CD4-positive, CD25-positive, alpha-beta regulatory T cell (primary cell): ENCODE data around the gene MARCHF5. TPM values are rescaled to one million over a fixed set of nuclear protein-coding genes. Genes with fewer than 3 reads are reported as not detected.
"Not testable (repeated sequence)": the region's sequence is repeated elsewhere in the genome, so short reads cannot be mapped to it uniquely, and the experiment has no call there.

ENCODE experiments used
- ATAC-seq, 2 donors: fragments of 150-1000 bp; cut with Tn5 transposase; one replicate each; pipeline ENCODE4 v1.10.0; 2021; ENCODE audit warnings: low read depth in 2 of 2, moderate number of reproducible peaks in 2 of 2, moderate library complexity in 1 of 2
- DNase-seq, 3 donors: peaks; one replicate each; pipeline versions ENCODE4 v3.0.0 to v3.0.0-alpha.2; 2012 to 2022; ENCODE audit warnings: mixed read lengths in 1 of 3
- H3K27ac ChIP-seq: one replicate; pipeline ENCODE4 v1.7.0; 2013; ENCODE audit warnings: mild to moderate bottlenecking, low read length; ENCODE audit not compliant: insufficient read depth, poor library complexity, severe bottlenecking
- H3K27me3 ChIP-seq: one replicate; pipeline ENCODE4 v1.7.0; 2013; ENCODE audit warnings: low read length; ENCODE audit not compliant: control insufficient read depth, insufficient read depth
- H3K36me3 ChIP-seq: one replicate; pipeline ENCODE4 v1.7.0; 2013; ENCODE audit warnings: mild to moderate bottlenecking, low read length, moderate library complexity; ENCODE audit not compliant: control insufficient read depth, insufficient read depth
- H3K4me1 ChIP-seq: 2 replicates; pipeline ENCODE4 v1.7.0; 2013; ENCODE audit warnings: mild to moderate bottlenecking, low read length; ENCODE audit not compliant: insufficient read depth, control insufficient read depth, poor library complexity, severe bottlenecking
- H3K4me3 ChIP-seq: one replicate; pipeline ENCODE4 v1.7.0; 2013; ENCODE audit warnings: low read depth, mild to moderate bottlenecking, low read length, moderate library complexity
- H3K9me3 ChIP-seq, 2 experiments: 1 replicate in 1 of 2; 2 replicates in 1 of 2; pipeline ENCODE4 v1.7.0; 2013; ENCODE audit warnings: low read length in 2 of 2, mild to moderate bottlenecking in 1 of 2, moderate library complexity in 1 of 2; ENCODE audit not compliant: control insufficient read depth in 2 of 2
- H3K27ac Mint-ChIP-seq, 3 donors: one replicate each; pipeline ENCODE4 v1.8.0; 2020 to 2022; ENCODE audit warnings: mild to moderate bottlenecking in 3 of 3, mixed read lengths in 3 of 3, moderate library complexity in 2 of 3
- H3K27me3 Mint-ChIP-seq: one replicate; pipeline ENCODE4 v1.8.0; 2022; ENCODE audit warnings: mild to moderate bottlenecking, mixed read lengths
- H3K36me3 Mint-ChIP-seq: one replicate; pipeline ENCODE4 v1.8.0; 2020; ENCODE audit warnings: mixed read lengths
- H3K4me1 Mint-ChIP-seq, 4 donors: one replicate each; pipeline ENCODE4 v1.8.0; 2020 to 2022; ENCODE audit warnings: mixed read lengths in 4 of 4, mild to moderate bottlenecking in 1 of 4
- H3K4me3 Mint-ChIP-seq, 4 donors: one replicate each; pipeline ENCODE4 v1.8.0; 2020 to 2022; ENCODE audit warnings: mild to moderate bottlenecking in 4 of 4, mixed read lengths in 4 of 4, moderate library complexity in 3 of 4
- H3K9me3 Mint-ChIP-seq, 7 donors: one replicate each; pipeline ENCODE4 v1.8.0; 2020 to 2022; ENCODE audit warnings: mixed read lengths in 7 of 7, mild to moderate bottlenecking in 3 of 7, moderate library complexity in 2 of 7
- polyA plus RNA-seq, 4 donors: library from polyadenylated mRNA; unstranded; fragments of 300-500 nt; fragmentation: Illumina TruSeq; gene quantifications; one replicate each; pipeline ENCODE4 v1.2.3, GENCODE V29; 2021
- total RNA-seq: library from RNA; stranded (reverse); gene quantifications from one replicate; pipeline ENCODE4 v1.2.3, GENCODE V29; 2022

Gene MARCHF5
- total and polyA plus RNA-seq, 5 donors from 2014 or later: 21.8 to 36.6 (median 27.2) TPM

DNA sequence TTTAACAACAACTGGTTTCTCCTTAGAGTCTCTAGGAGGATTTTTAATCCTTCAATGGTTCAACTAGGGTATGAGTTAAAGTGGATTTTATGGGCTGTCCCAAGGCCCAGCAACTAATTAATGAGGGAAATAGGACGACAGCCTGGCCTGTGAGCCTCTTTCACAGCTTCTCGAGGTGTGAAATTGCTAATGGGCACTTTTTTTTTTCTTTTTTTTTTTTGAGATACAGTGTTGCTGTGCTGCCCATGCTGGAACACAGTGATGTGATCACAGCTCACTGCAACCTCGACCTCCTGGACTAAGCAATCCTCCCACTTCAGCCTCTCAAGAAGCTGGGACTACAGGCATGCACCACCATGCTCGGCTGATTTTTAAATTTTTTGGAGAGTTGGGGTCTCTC lies 87.0 kb downstream of the MARCHF5 start:
- Histone ChIP-seq H3K27ac (no peak overlapping the region), H3K9me3 (no peaks in the 10 kb centered on the region), H3K4me1 (no peaks in the 10 kb centered on the region), H3K36me3 (no peaks in the 10 kb centered on the region), H3K4me3 (no peak overlapping the region), H3K27me3 (peaks cover 4% of the 10 kb centered on the region)
- DNase-seq (no peak), ATAC-seq (no peak)
- no peak overlapping the region for H3K27ac Mint-ChIP-seq
- peaks cover 15% of the 10 kb centered on the region for H3K27me3 Mint-ChIP-seq
- H3K36me3 Mint-ChIP-seq: no peaks in the 10 kb centered on the region
- H3K4me1 Mint-ChIP-seq: no peaks in the 10 kb centered on the region
- H3K4me3 Mint-ChIP-seq: no peak overlapping the region
- H3K9me3 Mint-ChIP-seq: peaks cover 0 to 2% (median 0%) of the 10 kb centered on the region in 7 donors

- Mint-ChIP-seq H3K4me3 (no peak overlapping the region), H3K9me3 (peaks cover 0 to 2% (median 0%) of the 10 kb centered on the region in 7 donors), H3K27ac (no peak overlapping the region), H3K27me3 (peaks cover 15% of the 10 kb centered on the region), H3K36me3 (no peaks in the 10 kb centered on the region), H3K4me1 (no peaks in the 10 kb centered on the region)
- H3K27ac ChIP-seq: no peak overlapping the region
- ATAC-seq: no peak
- H3K4me3 ChIP-seq: no peak overlapping the region
- H3K27me3 ChIP-seq: peaks cover 1% of the 10 kb centered on the region
- DNase-seq: no peak
- no peaks in the 10 kb centered on the region for H3K4me1 ChIP-seq
- no peaks in the 10 kb centered on the region for H3K36me3 ChIP-seq
- no peaks in the 10 kb centered on the region for H3K9me3 ChIP-seq
These were observed 90.6 kb downstream of the MARCHF5 start for GRCh38 chr10:92381543-92381954.

DNA sequence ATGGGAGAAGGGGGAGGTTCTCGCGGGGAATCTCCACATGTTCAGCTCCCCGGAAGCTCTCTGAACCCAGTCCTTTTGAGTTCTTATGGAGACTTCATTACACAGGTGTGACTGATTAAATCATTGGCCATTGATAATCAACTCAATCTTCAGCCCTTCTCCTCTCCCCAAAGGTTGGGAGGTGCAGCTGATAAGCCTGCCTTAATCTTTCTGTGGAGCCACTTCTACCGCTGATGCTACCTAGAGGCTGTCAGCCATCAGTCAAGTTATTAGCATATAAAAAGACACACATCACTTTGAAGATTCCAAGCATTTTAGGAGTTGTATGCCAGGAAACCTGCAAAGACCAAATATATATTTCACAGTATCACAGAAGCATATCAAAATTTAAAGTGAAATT lies 91.7 kb downstream of the MARCHF5 start:
- Histone ChIP-seq H3K36me3 (no peaks in the 10 kb centered on the region), H3K4me3 (no peak overlapping the region), H3K27ac (no peak overlapping the region), H3K27me3 (peaks cover 1% of the 10 kb centered on the region), H3K4me1 (no peaks in the 10 kb centered on the region), H3K9me3 (no peaks in the 10 kb centered on the region)
- Mint-ChIP-seq H3K9me3 (peaks cover 0 to 2% (median 0%) of the 10 kb centered on the region in 7 donors), H3K27ac (no peak overlapping the region), H3K4me3 (no peak overlapping the region), H3K36me3 (no peaks in the 10 kb centered on the region), H3K4me1 (no peaks in the 10 kb centered on the region), H3K27me3 (peaks cover 16% of the 10 kb centered on the region)
- DNase-seq (no peak), ATAC-seq (no peak)

DNA sequence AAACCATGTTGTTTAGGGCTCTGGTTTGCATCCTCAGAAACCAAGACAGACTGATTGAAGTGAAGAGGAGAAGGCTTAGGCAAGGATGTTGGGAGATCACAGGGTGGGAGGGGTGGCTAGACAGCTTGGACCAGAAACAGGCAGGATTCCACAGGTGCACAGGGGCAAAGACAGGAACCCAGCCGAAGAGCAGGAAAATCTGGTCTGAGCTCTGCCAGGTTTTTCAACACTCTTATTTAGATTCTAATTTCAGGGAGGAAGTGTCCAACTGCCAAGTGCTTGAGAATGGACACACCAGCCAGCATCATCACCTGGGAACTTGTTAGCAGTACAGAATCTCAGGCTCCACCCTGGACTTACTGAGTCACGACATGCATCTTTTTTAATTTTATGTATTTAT lies 93.8 kb downstream of the MARCHF5 start:
- H3K27me3 Mint-ChIP-seq: peaks cover 8% of the 10 kb centered on the region
- ATAC-seq: no peak
- no peaks in the 10 kb centered on the region for H3K36me3 ChIP-seq
- H3K9me3 Mint-ChIP-seq: peaks cover 0 to 3% (median 0%) of the 10 kb centered on the region in 7 donors
- H3K4me3 ChIP-seq: no peak overlapping the region
- H3K27ac ChIP-seq: no peak overlapping the region
- H3K27me3 ChIP-seq: peaks cover 1% of the 10 kb centered on the region
- H3K27ac Mint-ChIP-seq: no peak overlapping the region
- H3K4me1 ChIP-seq: no peaks in the 10 kb centered on the region
- no peaks in the 10 kb centered on the region for H3K4me1 Mint-ChIP-seq
- no peaks in the 10 kb centered on the region for H3K36me3 Mint-ChIP-seq
- no peak overlapping the region for H3K4me3 Mint-ChIP-seq
- H3K9me3 ChIP-seq: no peaks in the 10 kb centered on the region
- DNase-seq: no peak

GRCh38 chr10:92385831-92386230 lies 94.9 kb downstream of the MARCHF5 start:
- no peaks in the 10 kb centered on the region for H3K36me3 Mint-ChIP-seq
- peaks cover 6% of the 10 kb centered on the region for H3K27me3 Mint-ChIP-seq
- no peak overlapping the region for H3K4me3 ChIP-seq
- no peak overlapping the region for H3K27ac Mint-ChIP-seq
- DNase-seq: no peak
- no peaks in the 10 kb centered on the region for H3K9me3 ChIP-seq
- H3K27ac ChIP-seq: no peak overlapping the region
- no peaks in the 10 kb centered on the region for H3K4me1 Mint-ChIP-seq
- no peaks in the 10 kb centered on the region for H3K27me3 ChIP-seq
- H3K9me3 Mint-ChIP-seq: peaks cover 0 to 3% (median 0%) of the 10 kb centered on the region in 7 donors
- ATAC-seq: no peak
- no peaks in the 10 kb centered on the region for H3K36me3 ChIP-seq
- H3K4me1 ChIP-seq: no peaks in the 10 kb centered on the region
- no peak overlapping the region for H3K4me3 Mint-ChIP-seq

- Histone ChIP-seq H3K27me3 (no peaks in the 10 kb centered on the region), H3K36me3 (no peaks in the 10 kb centered on the region), H3K4me1 (no peaks in the 10 kb centered on the region), H3K27ac (no peak overlapping the region), H3K9me3 (no peaks in the 10 kb centered on the region), H3K4me3 (no peak overlapping the region)
- no peaks in the 10 kb centered on the region for H3K36me3 Mint-ChIP-seq
- peaks cover 0 to 1% (median 0%) of the 10 kb centered on the region in 7 donors for H3K9me3 Mint-ChIP-seq
- no peak overlapping the region for H3K4me3 Mint-ChIP-seq
- H3K27me3 Mint-ChIP-seq: peaks cover 6% of the 10 kb centered on the region
- DNase-seq (peak in 1 of 3 donors; percentile 35), ATAC-seq (no peak)
- no peaks in the 10 kb centered on the region for H3K4me1 Mint-ChIP-seq
- peak overlapping the region in 1 of 3 donors; percentile 35 for H3K27ac Mint-ChIP-seq
These were observed 96.4 kb downstream of the MARCHF5 start for GRCh38 chr10:92387289-92387940.

GRCh38 chr10:92393173-92393572 lies 102.2 kb downstream of the MARCHF5 start:
- not testable (repeated sequence) for H3K27ac Mint-ChIP-seq, H3K36me3 ChIP-seq, H3K27me3 Mint-ChIP-seq, H3K9me3 Mint-ChIP-seq, DNase-seq, H3K27ac ChIP-seq, ATAC-seq, H3K4me3 ChIP-seq, H3K4me3 Mint-ChIP-seq, H3K27me3 ChIP-seq, H3K4me1 Mint-ChIP-seq, H3K9me3 ChIP-seq, H3K36me3 Mint-ChIP-seq, H3K4me1 ChIP-seq

DNA sequence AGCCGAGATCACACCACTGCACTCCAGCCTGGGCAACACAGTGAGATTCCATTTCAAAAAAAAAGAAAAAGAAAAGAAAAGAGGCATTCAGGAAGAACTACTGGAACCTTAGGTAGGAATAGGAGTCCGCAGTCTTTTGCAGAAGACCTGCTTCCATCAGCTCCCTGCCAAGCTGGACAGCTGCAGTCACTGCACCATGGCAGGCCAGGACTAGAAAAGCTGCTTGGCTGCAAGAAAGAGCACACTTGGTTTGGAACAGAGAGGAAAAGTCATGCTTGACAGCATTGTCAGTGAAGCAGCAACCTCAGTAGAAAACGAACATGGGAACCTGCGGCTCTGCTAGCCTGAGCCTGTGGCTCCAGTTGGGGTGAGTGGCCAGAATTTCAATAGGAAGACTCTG lies 104.3 kb downstream of the MARCHF5 start:
- DNase-seq: no peak
- H3K36me3 Mint-ChIP-seq: no peaks in the 10 kb centered on the region
- H3K9me3 ChIP-seq: no peaks in the 10 kb centered on the region
- no peaks in the 10 kb centered on the region for H3K4me1 Mint-ChIP-seq
- ATAC-seq: no peak
- H3K27ac Mint-ChIP-seq: no peak overlapping the region
- peaks cover 5% of the 10 kb centered on the region for H3K27me3 Mint-ChIP-seq
- H3K27ac ChIP-seq: no peak overlapping the region
- peaks cover 0 to 6% (median 0%) of the 10 kb centered on the region in 7 donors for H3K9me3 Mint-ChIP-seq
- no peaks in the 10 kb centered on the region for H3K4me1 ChIP-seq
- no peak overlapping the region for H3K4me3 Mint-ChIP-seq
- no peaks in the 10 kb centered on the region for H3K36me3 ChIP-seq
- no peaks in the 10 kb centered on the region for H3K27me3 ChIP-seq
- no peak overlapping the region for H3K4me3 ChIP-seq
